Stimulated activated CD4-positive, alpha-beta T cell treated with anti-CD3 and anti-CD28 coated beads, TNF-alpha, amount 100 ng/mL, for 24 hours (primary cell): ENCODE results near the gene TBL1X.
"Not testable (repeated sequence)": the region's sequence is repeated elsewhere in the genome, so short reads cannot be mapped to it uniquely, and the experiment has no call there.

ENCODE experiments used
- DNase-seq, 3 experiments: peaks; one replicate each; pipeline ENCODE4 v3.0.0-alpha.2; 2020; ENCODE audit warnings: low read depth in 3 of 3

TBL1X gene

GRCh38 chrX:9464435-9465371 is at the start of gene TBL1X:
Gene TBL1X (plus strand): TSS chrX:9465058. CDS start chrX:9653587, 188,529 bp downstream.
- peak in 2 of 3 experiments; percentile 20 to 49 for DNase-seq

GRCh38 chrX:9416562-9417348 is 48.1 kb upstream of the TBL1X start:
- DNase-seq = no peak

GRCh38 chrX:9418262-9418661 is 46.6 kb upstream of the TBL1X start:
- DNase-seq = no peak

- DNase-seq = no peak
These were observed 44.3 kb upstream of the TBL1X start for GRCh38 chrX:9420275-9421265.

- DNase-seq = no peak
These were observed 35.1 kb upstream of the TBL1X start for GRCh38 chrX:9429767-9430166.

- DNase-seq = no peak
These were observed 34.4 kb upstream of the TBL1X start for GRCh38 chrX:9430346-9430921.

GRCh38 chrX:9431281-9431680 is 33.6 kb upstream of the TBL1X start:
- no peak for DNase-seq

GRCh38 chrX:9433596-9433995 is 31.3 kb upstream of the TBL1X start:
- no peak for DNase-seq

GRCh38 chrX:9434051-9434550 is 30.8 kb upstream of the TBL1X start:
- DNase-seq = no peak

- DNase-seq = not testable (repeated sequence)
These were observed 29.8 kb upstream of the TBL1X start for GRCh38 chrX:9435086-9435485.

- DNase-seq = no peak
These were observed 28.0 kb upstream of the TBL1X start for GRCh38 chrX:9436812-9437211.

- DNase-seq = no peak
These were observed 25.8 kb upstream of the TBL1X start for GRCh38 chrX:9438933-9439494.

- DNase-seq = no peak
These were observed 24.6 kb upstream of the TBL1X start for GRCh38 chrX:9440116-9440844.

- no peak for DNase-seq
These were observed 22.8 kb upstream of the TBL1X start for GRCh38 chrX:9442056-9442455.

GRCh38 chrX:9443327-9443726 is 21.5 kb upstream of the TBL1X start:
- DNase-seq = no peak

- no peak for DNase-seq
These were observed 17.0 kb upstream of the TBL1X start for GRCh38 chrX:9447906-9448305.

GRCh38 chrX:9456250-9457074 is 8.4 kb upstream of the TBL1X start:
- DNase-seq = peak in 1 of 3 experiments; percentile 6

GRCh38 chrX:9458034-9458433 is 6.8 kb upstream of the TBL1X start:
- DNase-seq = peak in 1 of 3 experiments; percentile 2

- DNase-seq = no peak
These were observed 6.3 kb upstream of the TBL1X start for GRCh38 chrX:9458516-9459078.
